Suprapubic skin (tissue), 4 donors: ENCODE data around the gene WAC.

Experiments
- EP300 ChIP-seq: sonication (generic); formaldehyde crosslinking; IDR thresholded peaks from one replicate; pipeline ENCODE4 v1.6.1; 2017; ENCODE audit warnings: antibody characterized with exemption
- POLR2A ChIP-seq, 2 donors: fragments of 450-650 bp; IDR thresholded peaks; one replicate each; pipeline ENCODE4 v1.6.1; 2017; ENCODE audit warnings: antibody characterized with exemption in 2 of 2, mild to moderate bottlenecking in 2 of 2, moderate library complexity in 2 of 2
- POLR2AphosphoS5 ChIP-seq, 3 donors: sonication (generic); formaldehyde crosslinking; IDR thresholded peaks; one replicate each; pipeline ENCODE4 v1.6.1; 2017; ENCODE audit warnings: antibody characterized with exemption in 3 of 3
- TF ChIP-seq, protein P1 (sequence below), 2 donors: fragments of 200-600 bp in 1 of 2; fragments of 450-650 bp in 1 of 2; sonication (generic) in 1 of 2; IDR thresholded peaks; one replicate each; pipeline ENCODE4 v1.5.1; 2016 to 2019; ENCODE audit warnings: antibody characterized with exemption in 2 of 2, mild to moderate bottlenecking in 1 of 2, moderate library complexity in 1 of 2

- TF ChIP-seq, protein P1, sequence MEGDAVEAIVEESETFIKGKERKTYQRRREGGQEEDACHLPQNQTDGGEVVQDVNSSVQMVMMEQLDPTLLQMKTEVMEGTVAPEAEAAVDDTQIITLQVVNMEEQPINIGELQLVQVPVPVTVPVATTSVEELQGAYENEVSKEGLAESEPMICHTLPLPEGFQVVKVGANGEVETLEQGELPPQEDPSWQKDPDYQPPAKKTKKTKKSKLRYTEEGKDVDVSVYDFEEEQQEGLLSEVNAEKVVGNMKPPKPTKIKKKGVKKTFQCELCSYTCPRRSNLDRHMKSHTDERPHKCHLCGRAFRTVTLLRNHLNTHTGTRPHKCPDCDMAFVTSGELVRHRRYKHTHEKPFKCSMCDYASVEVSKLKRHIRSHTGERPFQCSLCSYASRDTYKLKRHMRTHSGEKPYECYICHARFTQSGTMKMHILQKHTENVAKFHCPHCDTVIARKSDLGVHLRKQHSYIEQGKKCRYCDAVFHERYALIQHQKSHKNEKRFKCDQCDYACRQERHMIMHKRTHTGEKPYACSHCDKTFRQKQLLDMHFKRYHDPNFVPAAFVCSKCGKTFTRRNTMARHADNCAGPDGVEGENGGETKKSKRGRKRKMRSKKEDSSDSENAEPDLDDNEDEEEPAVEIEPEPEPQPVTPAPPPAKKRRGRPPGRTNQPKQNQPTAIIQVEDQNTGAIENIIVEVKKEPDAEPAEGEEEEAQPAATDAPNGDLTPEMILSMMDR (IDR thresholded peaks at IDR 0.05) = no peak
- TF ChIP-seq POLR2A (IDR thresholded peaks at IDR 0.05) = no peak
- TF ChIP-seq EP300 = no peak
- no peak for TF ChIP-seq POLR2AphosphoS5 (IDR thresholded peaks at IDR 0.05)
Measured at GRCh38 chr10:28624351-28624750, 91.4 kb downstream of the WAC start.
